ENCODE data around the gene CRABP2. TPM values are rescaled to one million over a fixed set of nuclear protein-coding genes. Genes with fewer than 3 reads are reported as not detected.

The CRABP2 gene
- total and polyA plus RNA-seq, 2 of the 13 experiments (the other 11 are each of a cell fraction or from before 2014, with no cell fraction given), result 0.40 to 0.60 TPM

GRCh38 chr1:156714830-156715229, 9.4 kb upstream of the CRABP2 start (continued):
- TF ChIP-seq ZNF563 (CRISPR knock-in tag; IDR thresholded peaks at IDR 0.05), result no peak

- ATAC-seq (no peak; the same call in 2 of the 3 replicates), DNase-seq (ENCODE audit: low spot score) (no peak), FAIRE-seq (no peak)
- no peak overlapping the region for H3K9ac ChIP-seq (ENCODE audit: insufficient read depth, low read depth, low read length)
- no peak overlapping the region for H3K4me3 ChIP-seq (replicated peaks in 1 of 3; ENCODE audit: insufficient read depth in 1 of 3, low read depth in 2 of 3, low read length in 3 of 3)
- H3K27ac ChIP-seq (ENCODE audit: extremely low read length, insufficient read depth, low read length), result no peak overlapping the region
- no peak overlapping the region for H3K4me2 ChIP-seq (ENCODE audit: low read depth, low read length)
- no peaks in the 10 kb centered on the region for H3K36me3 ChIP-seq (replicated peaks in 1 of 2; ENCODE audit: control insufficient read depth in 1 of 2, insufficient read depth in 2 of 2, low read length in 2 of 2)
- TF ChIP-seq ZNF282 (IDR thresholded peaks at IDR 0.05; ENCODE audit: partially characterized antibody), result no peak
- TF ChIP-seq FOXM1 (CRISPR knock-in tag; IDR thresholded peaks at IDR 0.05), result no peak
- no peak for TF ChIP-seq RFX1 (IDR thresholded peaks at IDR 0.05)
- TF ChIP-seq ZBTB7B (CRISPR knock-in tag; IDR thresholded peaks at IDR 0.05), result no peak
- TF ChIP-seq KDM3A (CRISPR knock-in tag; IDR thresholded peaks at IDR 0.05; ENCODE audit: low read depth), result no peak
- TF ChIP-seq ARID2 (CRISPR knock-in tag; IDR thresholded peaks at IDR 0.05; ENCODE audit: borderline replicate concordance), result no peak
- ChIA-PET CTCF (ENCODE audit: low intra/inter-chr PET ratio, low total read pairs) (no interaction called here), POLR2A (no interaction called here)
- no TSS peak for BruUV-seq (replicated peaks)
- no peak overlapping the region for H2AFZ ChIP-seq (ENCODE audit: low read length)
- H3K4me1 ChIP-seq (ENCODE audit: insufficient read depth, low read length), result 0 out of 2 replicates have a peak, but pooled peaks cover 6% of the 10 kb centered on the region
- H4K20me1 ChIP-seq (ENCODE audit: insufficient read depth, low read length), result no peaks in the 10 kb centered on the region
- intact Hi-C loops (cut with micrococcal nuclease; ENCODE audit: unreplicated experiment) (no loop called here), in situ Hi-C loops (cut with HindIII; ENCODE audit: extremely low pct_ligation_motif_present, low pct_unique_long_range_greater_than_20kb) (no loop called here)
- H3K79me2 ChIP-seq (ENCODE audit: insufficient read depth, low read length), result no peaks in the 10 kb centered on the region
- 41% methylated on average over 3 of the region's 3 CpGs for WGBS (ENCODE audit: low lambda C conversion rate)
- H3K27me3 ChIP-seq (ENCODE audit: control insufficient read depth in 1 of 2, insufficient read depth in 2 of 2, low read length in 2 of 2), result peaks cover 2 to 25% of the 10 kb centered on the region in 2 experiments; a peak in 3 of 5 replicates
- H3K9me3 ChIP-seq (ENCODE audit: low read length), result no peaks in the 10 kb centered on the region
These were observed 7.2 kb upstream of the CRABP2 start for GRCh38 chr1:156712626-156713025.
